Cerebellar cortex (tissue), 1 donor: ENCODE results near the gene SCNN1B.
A peak's percentile ranks its signal among the peaks of the same experiment; 100 is the strongest.
"Not testable (repeated sequence)": the region's sequence is repeated elsewhere in the genome, so short reads cannot be mapped to it uniquely, and the experiment has no call there.

Experiments
- DNase-seq: peaks from one replicate; pipeline ENCODE4 v3.0.0-alpha.2; 2015; ENCODE audit warnings: low spot score

SCNN1B gene, protein sequence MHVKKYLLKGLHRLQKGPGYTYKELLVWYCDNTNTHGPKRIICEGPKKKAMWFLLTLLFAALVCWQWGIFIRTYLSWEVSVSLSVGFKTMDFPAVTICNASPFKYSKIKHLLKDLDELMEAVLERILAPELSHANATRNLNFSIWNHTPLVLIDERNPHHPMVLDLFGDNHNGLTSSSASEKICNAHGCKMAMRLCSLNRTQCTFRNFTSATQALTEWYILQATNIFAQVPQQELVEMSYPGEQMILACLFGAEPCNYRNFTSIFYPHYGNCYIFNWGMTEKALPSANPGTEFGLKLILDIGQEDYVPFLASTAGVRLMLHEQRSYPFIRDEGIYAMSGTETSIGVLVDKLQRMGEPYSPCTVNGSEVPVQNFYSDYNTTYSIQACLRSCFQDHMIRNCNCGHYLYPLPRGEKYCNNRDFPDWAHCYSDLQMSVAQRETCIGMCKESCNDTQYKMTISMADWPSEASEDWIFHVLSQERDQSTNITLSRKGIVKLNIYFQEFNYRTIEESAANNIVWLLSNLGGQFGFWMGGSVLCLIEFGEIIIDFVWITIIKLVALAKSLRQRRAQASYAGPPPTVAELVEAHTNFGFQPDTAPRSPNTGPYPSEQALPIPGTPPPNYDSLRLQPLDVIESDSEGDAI

DNA sequence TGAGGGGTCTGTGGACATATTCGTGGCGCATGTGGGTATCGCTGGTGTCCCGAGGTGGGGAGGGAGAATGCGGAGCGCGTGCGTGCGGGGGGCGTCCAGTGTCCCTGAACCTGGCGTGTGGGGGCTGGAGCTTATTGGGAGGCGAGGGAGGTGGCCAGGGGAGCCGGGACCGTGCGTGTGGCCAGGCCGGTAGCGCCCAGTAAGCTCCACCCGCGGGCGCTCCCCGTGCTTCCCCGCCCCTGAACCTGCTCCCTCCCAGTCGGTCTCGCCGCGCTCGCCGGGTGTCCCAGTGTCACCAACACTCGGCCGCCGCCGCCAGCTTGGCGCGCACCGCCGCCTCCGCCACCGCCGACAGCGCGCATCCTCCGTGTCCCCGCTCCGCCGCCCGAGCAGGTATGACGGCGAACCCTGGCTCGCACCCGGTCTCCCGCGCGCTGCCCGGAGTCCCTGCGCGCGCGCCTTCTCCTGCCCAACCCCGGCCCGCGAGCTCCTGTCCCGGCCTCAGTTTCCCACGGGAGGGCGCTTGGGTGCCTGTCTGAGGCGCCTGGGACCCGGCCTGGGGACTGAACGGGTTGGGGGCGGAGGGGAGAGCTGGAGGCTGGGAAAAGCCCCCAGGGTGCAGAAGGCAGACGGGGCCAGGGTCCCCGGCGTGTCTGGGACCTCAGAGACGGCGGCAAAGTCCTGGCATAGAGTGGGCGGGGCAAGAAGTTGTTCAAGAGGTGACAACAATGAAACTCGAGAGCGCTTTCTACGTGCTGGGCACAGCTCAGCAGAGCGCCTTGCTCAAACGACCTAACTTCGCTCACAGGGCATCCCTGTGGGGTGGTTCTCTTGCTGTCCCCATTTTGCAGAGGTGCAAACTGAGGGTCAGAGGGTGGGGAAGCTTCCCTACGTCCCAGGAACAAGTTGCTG lies at the start of gene SCNN1B:
TSS of gene SCNN1B (plus strand) at position 258 of the 912 bp plus-strand sequence. CDS start 46,298 bp downstream, outside the sequence.
- peak; percentile 16 for DNase-seq

DNA sequence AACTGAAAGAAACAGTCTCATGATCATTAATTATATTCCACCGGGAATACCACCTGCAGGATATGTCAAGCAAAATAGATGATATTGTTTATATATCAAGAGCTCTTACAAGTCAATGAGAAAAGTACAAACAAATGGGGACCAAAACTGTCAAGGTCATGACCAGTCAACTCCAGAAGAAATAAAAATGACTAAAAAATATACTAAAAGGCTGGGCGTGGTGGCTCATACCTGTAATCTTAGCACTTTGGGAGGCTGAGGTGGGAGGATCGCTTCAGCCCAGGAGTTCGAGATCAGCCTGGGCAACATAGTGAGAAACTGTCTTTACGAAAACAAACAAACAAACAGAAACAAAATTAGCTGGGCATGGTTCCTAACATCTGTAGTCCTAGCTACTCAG lies 49.8 kb upstream of the SCNN1B start:
- DNase-seq: no peak

- not testable (repeated sequence) for DNase-seq
Observed at GRCh38 chr16:23253650-23254049, 48.5 kb upstream of the SCNN1B start.

GRCh38 chr16:23254338-23254737 lies 47.8 kb upstream of the SCNN1B start:
- DNase-seq: no peak

GRCh38 chr16:23255000-23255399 lies 47.1 kb upstream of the SCNN1B start:
- DNase-seq: no peak

DNA sequence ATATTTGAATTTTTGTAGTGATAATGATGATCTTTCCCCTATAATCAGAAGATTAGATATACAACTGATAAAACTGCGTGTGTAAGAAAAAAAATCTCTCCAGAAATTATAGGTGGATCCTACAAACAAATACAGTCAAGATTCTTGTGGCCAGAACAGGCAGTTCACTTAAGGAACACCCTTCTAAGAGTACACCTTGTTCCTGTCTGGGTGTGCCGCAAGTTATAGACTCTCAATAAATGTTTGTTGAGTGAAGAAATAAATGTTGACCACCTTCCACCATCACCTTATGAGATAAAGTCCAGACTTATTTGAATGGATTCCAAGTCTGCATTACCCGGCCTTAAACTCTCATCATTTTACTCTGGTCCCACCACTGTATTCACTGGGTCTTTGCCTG lies 45.7 kb upstream of the SCNN1B start:
- DNase-seq: no peak

DNA sequence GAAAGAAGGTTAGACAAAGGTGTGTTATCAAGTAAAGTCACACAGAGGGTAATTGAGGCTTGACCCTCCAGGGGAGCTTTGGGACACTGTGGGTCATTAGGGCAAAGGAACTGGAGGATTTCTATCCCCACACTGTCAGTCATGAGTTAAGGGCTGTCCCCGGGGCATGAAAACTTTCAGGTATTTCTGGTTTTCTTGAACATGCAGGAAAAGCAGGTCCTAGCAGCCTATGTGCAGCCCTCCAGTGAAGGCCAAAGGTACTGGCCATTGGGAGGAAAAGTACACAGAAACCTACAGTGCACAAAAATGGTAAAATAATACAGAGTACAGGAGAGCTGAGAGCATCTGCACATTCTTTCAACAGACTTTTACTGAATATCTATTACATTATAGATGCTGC lies 44.4 kb upstream of the SCNN1B start:
- DNase-seq: no peak

DNA sequence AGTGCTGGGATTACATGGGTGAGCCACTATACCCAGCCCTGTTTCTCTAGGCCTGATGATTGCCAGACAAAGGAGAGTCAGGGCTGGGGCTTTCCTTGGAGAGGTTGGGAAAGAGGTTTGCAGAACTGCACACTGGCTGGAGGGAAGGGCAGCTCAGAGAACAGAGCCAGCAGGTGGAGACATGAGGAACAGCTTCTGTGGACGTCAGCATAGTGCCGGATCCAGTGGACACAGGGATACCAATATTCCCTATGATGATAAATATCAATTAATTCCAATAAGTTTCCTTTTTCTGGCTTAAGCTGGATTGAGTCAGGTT lies 43.2 kb upstream of the SCNN1B start:
- DNase-seq: no peak

GRCh38 chr16:23267647-23268046 lies 34.5 kb upstream of the SCNN1B start:
- no peak for DNase-seq

- DNase-seq: no peak
Observed at GRCh38 chr16:23268561-23268960, 33.5 kb upstream of the SCNN1B start.

GRCh38 chr16:23269248-23269953 lies 32.7 kb upstream of the SCNN1B start:
- DNase-seq: no peak

- DNase-seq: no peak
Observed at GRCh38 chr16:23270654-23271053, 31.4 kb upstream of the SCNN1B start.

GRCh38 chr16:23274968-23275367 lies 27.1 kb upstream of the SCNN1B start:
- no peak for DNase-seq

- DNase-seq: no peak
Observed at GRCh38 chr16:23276821-23277220, 25.3 kb upstream of the SCNN1B start.

- no peak for DNase-seq
Observed at GRCh38 chr16:23278031-23278430, 24.1 kb upstream of the SCNN1B start.

- peak; percentile 29 for DNase-seq
Observed at GRCh38 chr16:23279721-23280153, 22.4 kb upstream of the SCNN1B start.

GRCh38 chr16:23280483-23280967 lies 21.6 kb upstream of the SCNN1B start:
- DNase-seq: no peak

DNA sequence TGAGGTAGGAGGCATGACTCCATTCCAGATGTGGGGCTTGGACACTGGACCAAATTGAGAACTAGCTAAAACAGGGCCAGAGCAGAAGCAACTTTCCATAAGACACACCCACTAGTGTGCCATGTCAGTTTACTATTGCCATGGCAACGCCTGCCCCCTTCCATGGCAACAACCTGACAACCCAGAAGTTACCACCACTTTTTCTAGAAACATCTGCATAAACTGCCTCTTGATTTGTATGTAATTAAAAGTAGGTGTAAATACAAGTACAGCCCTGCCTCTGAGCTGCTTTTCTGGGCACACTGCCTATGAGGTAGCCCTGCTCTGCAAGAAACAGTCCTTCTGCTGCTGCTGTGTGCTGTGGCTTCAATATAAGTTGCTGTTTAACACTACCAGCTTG lies 19.5 kb upstream of the SCNN1B start:
- no peak for DNase-seq

GRCh38 chr16:23283571-23283970 lies 18.5 kb upstream of the SCNN1B start:
- no peak for DNase-seq

GRCh38 chr16:23284584-23284983 lies 17.5 kb upstream of the SCNN1B start:
- no peak for DNase-seq

DNA sequence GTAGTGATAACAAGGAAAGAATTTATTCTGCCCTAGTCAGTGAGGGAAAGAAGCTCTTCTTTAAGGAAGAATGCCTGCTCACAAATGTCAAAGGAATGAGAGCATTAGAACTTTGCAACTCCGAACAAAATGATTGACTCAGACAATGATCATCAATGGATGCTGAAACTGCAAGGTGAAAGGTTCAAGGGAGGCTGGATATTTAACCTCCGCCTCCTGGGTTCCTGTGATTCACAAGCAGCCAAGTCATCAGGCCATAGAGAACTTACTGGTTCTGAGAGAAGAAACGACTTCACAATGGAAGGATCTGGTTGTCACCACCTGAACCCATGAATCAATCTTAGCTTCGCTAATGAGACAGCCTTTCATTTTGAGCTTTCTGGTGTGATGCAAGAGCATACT lies 16.0 kb upstream of the SCNN1B start:
- DNase-seq: no peak

DNA sequence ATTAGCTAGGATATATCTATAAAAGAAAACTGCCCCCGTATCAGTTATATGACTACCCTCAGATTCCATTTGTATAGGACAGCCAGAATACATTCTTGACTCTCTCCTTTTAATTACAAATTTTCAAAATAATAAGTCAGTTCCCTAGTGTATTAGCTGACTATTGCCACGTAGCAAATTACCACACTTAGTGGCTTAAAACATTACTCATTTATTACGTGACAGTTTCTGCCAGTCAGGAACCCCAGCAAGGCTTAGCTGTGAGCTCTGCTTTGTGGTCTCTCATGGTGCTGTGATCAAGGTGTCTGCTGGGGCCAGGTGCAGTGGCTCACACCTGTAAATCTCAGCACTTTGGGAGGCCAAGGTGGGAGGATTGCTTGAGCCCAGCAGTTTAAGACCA lies 13.9 kb upstream of the SCNN1B start:
- no peak for DNase-seq
